Adrenal gland (tissue), 12 donors: ENCODE data around the gene MKNK2. TPM values are rescaled to one million over a fixed set of nuclear protein-coding genes. Genes with fewer than 3 reads are reported as not detected.

Experiments used
- DNase-seq, 7 donors: peaks; one replicate each; pipeline ENCODE4 v3.0.0-alpha.2; 2019 to 2020
- H3K27ac ChIP-seq, 5 donors: fragments of 200-600 bp; sonication (generic) in 4 of 5; 1 replicate in 3 of 5; 2 replicates in 2 of 5; pipeline versions ENCODE4 v1.5.1 to v1.8.0; 2016 to 2020; ENCODE audit warnings: mild to moderate bottlenecking in 1 of 5
- H3K27me3 ChIP-seq: fragments of 200-600 bp; 2 replicates; pipeline ENCODE4 v1.8.0; 2021
- H3K36me3 ChIP-seq, 2 donors: fragments of 200-600 bp; replicated peaks in 1 of 2; 1 replicate in 1 of 2; 2 replicates in 1 of 2; pipeline versions ENCODE4 v1.5.1 to v1.8.0; 2018 to 2022
- H3K4me1 ChIP-seq, 2 donors: fragments of 200-600 bp; replicated peaks in 1 of 2; 1 replicate in 1 of 2; 2 replicates in 1 of 2; pipeline versions ENCODE4 v1.5.1 to v1.8.0; 2018 to 2021
- H3K4me3 ChIP-seq, 4 donors: fragments of 200-600 bp; sonication (generic) in 3 of 4; one replicate each; pipeline ENCODE4 v1.5.1; 2016 to 2018
- H3K9me3 ChIP-seq, 3 donors: fragments of 200-600 bp; sonication (generic) in 1 of 3; replicated peaks in 1 of 3; 1 replicate in 2 of 3; 2 replicates in 1 of 3; pipeline versions ENCODE4 v1.5.1 to v1.8.0; 2016 to 2021
- POLR2A ChIP-seq, 2 donors: fragments of 450-650 bp; IDR thresholded peaks; one replicate each; pipeline ENCODE4 v1.6.1; 2017; ENCODE audit warnings: antibody characterized with exemption in 2 of 2, mild to moderate bottlenecking in 2 of 2, moderate library complexity in 1 of 2
- WGBS, 4 donors: extraction: QIAGEN DNeasy Blood & Tissue Kit in 2 of 4; methylation state at CpG; one replicate each; pipeline versions ENCODE4 v1.1.5 to v1.1.7; 2013 to 2017; 5-methylcytosine and 5-hydroxymethylcytosine counted together
- intact Hi-C, 2 donors: fragments of 100-400 bp; cut with DNase I; formaldehyde crosslinking; loops; one replicate each; pipeline versions ENCODE4 v1.14.1 to v1.15.0; 2022 to 2023
- polyA plus RNA-seq, 3 donors: library from polyadenylated mRNA; stranded (reverse); fragments of 200-250 nt in 2 of 3; fragments of 350-450 nt in 1 of 3; fragmentation: Illumina TruSeq in 1 of 3; extraction: RNeasy Lipid Tissue Mini Kit (QIAGEN cat#74804) in 1 of 3; gene quantifications; one replicate each; pipeline ENCODE4 v1.2.3, GENCODE V29; 2013 to 2014
- total RNA-seq, 9 donors: library from RNA; depleted of rRNA in 4 of 9; stranded (reverse); fragments of >200 nt in 4 of 9; fragments of 120-200 nt in 1 of 9; fragmentation: NEBNext Ultra II Directional in 1 of 9; extraction: Animal tissue kit (Norgen Biotek cat#: 25700) in 1 of 9; gene quantifications; one replicate each; pipeline versions ENCODE4 v1.1.0 to v1.2.4, GENCODE V29; 2013 to 2023
- TF ChIP-seq, protein P1 (sequence below), 6 experiments: fragments of 450-650 bp in 4 of 6; fragments of 200-600 bp in 2 of 6; sonication (generic) in 1 of 6; IDR thresholded peaks; 1 replicate in 5 of 6; 2 replicates in 1 of 6; pipeline versions ENCODE4 v1.5.1 to v1.8.0; 2016 to 2021; ENCODE audit warnings: antibody characterized with exemption in 6 of 6, mild to moderate bottlenecking in 2 of 6, moderate library complexity in 1 of 6
- donor health status: healthy with polysubstance abuse.
- donor health status: Bipolar disorder and iron deficiency.
- donor health status: DM: yes; HTN: yes; CAD: no.
- donor health status: DM: no; HTN: no; CAD: no.
- donor health status: DM: no; HTN: no; CAD: no.
- donor health status: DM: yes; HTN: yes; CAD: no.

Gene MKNK2
- total and polyA plus RNA-seq, 12 donors = 25.5 to 440 (median 164) TPM

DNA sequence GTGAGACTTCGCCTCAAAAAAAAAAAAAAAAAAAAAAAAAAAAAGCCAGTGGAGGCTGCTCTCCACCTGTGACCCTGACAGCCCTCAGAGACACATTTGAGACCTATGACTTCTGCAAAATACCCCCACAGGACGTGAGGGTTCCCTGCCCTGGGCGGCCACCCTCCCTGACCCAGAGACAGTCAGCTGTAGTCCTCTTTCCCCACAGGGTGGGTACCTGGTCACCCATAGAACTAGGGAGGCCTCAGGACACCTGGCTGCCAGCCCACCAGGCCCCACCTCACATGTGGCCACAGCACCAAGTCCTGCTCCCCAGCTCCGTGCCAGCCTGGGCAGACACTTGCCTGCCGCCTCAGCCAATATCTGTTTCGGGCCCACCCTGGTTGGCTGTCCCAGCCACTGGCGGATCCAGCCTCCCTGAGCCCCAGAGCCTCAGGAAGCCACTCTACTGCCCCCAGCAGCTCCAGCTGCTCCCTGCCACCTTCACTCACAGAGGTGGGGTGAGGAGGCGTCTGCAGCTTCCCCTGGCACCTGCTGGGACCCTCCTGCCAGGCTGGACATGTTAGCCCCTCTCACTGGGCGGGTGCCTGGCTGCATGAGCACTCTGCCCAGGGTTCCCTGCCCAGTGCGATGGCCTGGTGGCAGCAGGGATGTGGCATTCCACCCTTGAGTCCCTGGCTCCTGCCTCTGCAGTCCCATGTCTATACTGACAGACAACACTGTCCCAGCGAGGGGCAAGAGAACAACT, 6.9 kb downstream of the MKNK2 start:
- peak in 5 of 7 donors; percentile 17 to 69 (median 46) for DNase-seq
- peak overlapping the region in 3 of 5 donors; percentile 93 to 99 (median 98) for H3K27ac ChIP-seq
- H3K27me3 ChIP-seq = no peaks in the 10 kb centered on the region
- 84 to 100% (median 87%) methylated on average over 2 to 11 of the region's 11 CpGs for WGBS, 4 donors
- H3K9me3 ChIP-seq = no peaks in the 10 kb centered on the region
- TF ChIP-seq POLR2A (IDR thresholded peaks at IDR 0.05) = no peak
- TF ChIP-seq, protein P1, sequence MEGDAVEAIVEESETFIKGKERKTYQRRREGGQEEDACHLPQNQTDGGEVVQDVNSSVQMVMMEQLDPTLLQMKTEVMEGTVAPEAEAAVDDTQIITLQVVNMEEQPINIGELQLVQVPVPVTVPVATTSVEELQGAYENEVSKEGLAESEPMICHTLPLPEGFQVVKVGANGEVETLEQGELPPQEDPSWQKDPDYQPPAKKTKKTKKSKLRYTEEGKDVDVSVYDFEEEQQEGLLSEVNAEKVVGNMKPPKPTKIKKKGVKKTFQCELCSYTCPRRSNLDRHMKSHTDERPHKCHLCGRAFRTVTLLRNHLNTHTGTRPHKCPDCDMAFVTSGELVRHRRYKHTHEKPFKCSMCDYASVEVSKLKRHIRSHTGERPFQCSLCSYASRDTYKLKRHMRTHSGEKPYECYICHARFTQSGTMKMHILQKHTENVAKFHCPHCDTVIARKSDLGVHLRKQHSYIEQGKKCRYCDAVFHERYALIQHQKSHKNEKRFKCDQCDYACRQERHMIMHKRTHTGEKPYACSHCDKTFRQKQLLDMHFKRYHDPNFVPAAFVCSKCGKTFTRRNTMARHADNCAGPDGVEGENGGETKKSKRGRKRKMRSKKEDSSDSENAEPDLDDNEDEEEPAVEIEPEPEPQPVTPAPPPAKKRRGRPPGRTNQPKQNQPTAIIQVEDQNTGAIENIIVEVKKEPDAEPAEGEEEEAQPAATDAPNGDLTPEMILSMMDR (IDR thresholded peaks at IDR 0.05) = no peak
- H3K4me1 ChIP-seq = peaks cover 90 to 98% of the 10 kb centered on the region in 2 donors
- intact Hi-C loops = no loop called here
- H3K4me3 ChIP-seq = no peak overlapping the region
- H3K36me3 ChIP-seq = peaks cover 0 to 81% of the 10 kb centered on the region in 2 donors

- Histone ChIP-seq H3K4me1 (peaks cover 89 to 98% of the 10 kb centered on the region in 2 donors), H3K4me3 (no peak overlapping the region), H3K27me3 (no peaks in the 10 kb centered on the region), H3K27ac (peak overlapping the region in 3 of 5 donors; percentile 93 to 98 (median 95)), H3K9me3 (no peaks in the 10 kb centered on the region), H3K36me3 (peaks cover 0 to 81% of the 10 kb centered on the region in 2 donors)
- intact Hi-C loops = no loop called here
- TF ChIP-seq, protein P1 (IDR thresholded peaks at IDR 0.05) = no peak
- no peak for TF ChIP-seq POLR2A (IDR thresholded peaks at IDR 0.05)
- peak in 4 of 7 donors; percentile 35 to 63 (median 52) for DNase-seq
- 58 to 89% (median 78%) methylated on average over 4 to 9 of the region's 9 CpGs for WGBS, 4 donors
These were observed 7.8 kb downstream of the MKNK2 start for GRCh38 chr19:2043251-2043641.

- 24 to 65% (median 36%) methylated on average over 5 to 29 of the region's 29 CpGs for WGBS, 4 donors
- no peak overlapping the region for H3K4me3 ChIP-seq
- DNase-seq = peak in 4 of 7 donors; percentile 66 to 78 (median 68)
- H3K36me3 ChIP-seq = peaks cover 0 to 85% of the 10 kb centered on the region in 2 donors
- peak overlapping the region in 4 of 5 donors; percentile 61 to 98 (median 94) for H3K27ac ChIP-seq
- peaks cover 83 to 93% of the 10 kb centered on the region in 2 donors for H3K4me1 ChIP-seq
- TF ChIP-seq, protein P1 (IDR thresholded peaks at IDR 0.05) = no peak
- TF ChIP-seq POLR2A (IDR thresholded peaks at IDR 0.05) = no peak
- H3K27me3 ChIP-seq = no peaks in the 10 kb centered on the region
- H3K9me3 ChIP-seq = no peaks in the 10 kb centered on the region
- intact Hi-C loops = no loop called here
These were observed 8.4 kb downstream of the MKNK2 start for GRCh38 chr19:2042485-2043250.
